Measurements from ENCODE around the gene ASH1L.
"Not testable (repeated sequence)": the region's sequence is repeated elsewhere in the genome, so short reads cannot be mapped to it uniquely, and the experiment has no call there.

Gene ASH1L

DNA sequence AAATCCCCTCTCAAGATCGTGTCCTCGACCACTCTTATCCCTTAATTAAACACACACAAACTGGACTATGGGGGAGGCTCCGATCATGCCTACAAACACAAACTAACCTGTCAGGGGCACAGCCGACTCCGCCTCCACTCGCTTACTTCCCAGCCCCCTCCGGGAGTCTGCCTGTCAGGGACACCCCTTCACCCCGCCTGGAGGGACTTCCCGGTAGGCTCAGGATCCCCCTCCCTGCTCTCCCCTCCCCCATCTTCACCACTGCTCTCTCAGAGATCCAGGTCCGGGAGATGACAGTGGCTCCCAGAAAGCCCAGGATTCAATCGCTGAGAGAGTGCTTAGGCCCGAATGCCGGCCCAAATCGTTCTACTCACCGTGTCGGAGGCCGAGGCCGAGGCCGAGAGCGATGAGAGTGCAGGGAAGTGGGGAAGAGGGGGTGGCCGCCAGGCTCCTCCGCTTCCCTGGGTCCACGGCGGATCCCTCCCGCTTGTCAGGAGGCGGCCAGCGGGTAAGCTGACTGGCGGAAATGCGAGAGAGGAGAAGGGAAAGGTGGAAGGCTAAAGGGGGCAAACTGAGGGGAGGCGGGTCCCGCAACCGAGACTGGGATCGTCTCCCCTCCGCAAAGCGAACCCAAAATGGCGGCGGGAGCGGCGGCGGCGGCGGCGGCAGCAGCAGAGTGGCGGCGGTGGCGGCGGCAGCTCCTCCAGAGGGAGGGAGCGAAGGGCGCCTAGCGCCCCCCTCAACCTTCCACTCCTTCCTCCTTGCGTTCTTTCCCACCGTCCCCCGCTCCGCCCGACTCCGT is 623 bp downstream of the ASH1L start:
- DNase-seq, result not testable (repeated sequence)

DNA sequence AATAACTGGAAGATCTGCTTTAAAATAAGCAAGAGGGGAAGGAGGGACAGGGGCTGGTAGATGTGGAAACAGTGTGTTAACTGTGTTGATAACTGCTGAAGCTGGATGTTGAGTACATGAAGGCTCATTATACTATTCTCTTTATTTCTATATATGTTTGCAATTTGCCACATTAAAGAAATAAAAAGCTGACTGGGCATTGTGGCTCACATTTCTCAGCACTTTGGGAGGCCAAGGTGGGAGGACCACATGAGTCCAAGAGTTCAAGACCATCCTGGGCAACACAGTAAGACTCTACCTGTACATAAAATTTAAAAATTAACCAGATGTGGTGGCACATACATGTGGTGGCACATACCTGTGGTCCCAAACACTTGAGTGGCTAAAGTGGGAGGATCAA is 6.7 kb downstream of the ASH1L start:
- no peak for DNase-seq

DNA sequence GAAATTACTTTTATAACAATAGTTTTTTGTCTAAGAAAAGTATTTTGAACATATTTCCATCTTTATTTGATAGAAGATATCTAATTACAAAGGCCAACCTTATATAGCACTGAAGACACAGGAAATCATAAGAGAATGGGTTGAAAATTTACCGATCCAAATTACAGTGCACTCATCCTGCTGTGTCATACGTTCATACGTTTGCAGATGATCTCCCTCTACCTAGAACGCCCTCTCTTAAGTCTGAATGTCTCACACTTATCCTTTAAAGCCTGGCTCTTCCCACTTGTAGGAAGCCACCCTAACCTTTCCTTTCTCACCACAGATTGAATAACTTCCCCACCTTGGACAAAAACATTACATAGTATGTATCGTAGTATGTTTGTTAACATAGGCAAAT is 9.3 kb downstream of the ASH1L start:
- DNase-seq, result no peak

DNA sequence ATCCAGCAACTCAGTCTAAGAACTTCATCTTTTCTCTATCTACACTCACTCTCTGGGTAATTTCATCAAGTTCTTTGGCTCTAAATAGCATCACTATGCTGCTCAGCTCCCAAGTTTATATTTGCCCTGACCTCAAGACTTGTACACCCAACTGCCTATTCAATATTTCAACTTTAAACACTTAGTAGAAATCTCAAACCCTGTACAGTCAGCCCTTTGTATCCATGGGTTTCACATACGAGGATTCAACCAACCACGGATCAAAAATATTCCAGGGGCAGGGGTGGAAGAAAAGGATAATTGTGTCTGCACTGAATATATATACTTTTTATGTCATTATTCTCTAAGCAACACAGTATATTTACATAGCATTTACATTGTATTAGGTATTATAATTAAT is 13.9 kb downstream of the ASH1L start:
- DNase-seq, result no peak

DNA sequence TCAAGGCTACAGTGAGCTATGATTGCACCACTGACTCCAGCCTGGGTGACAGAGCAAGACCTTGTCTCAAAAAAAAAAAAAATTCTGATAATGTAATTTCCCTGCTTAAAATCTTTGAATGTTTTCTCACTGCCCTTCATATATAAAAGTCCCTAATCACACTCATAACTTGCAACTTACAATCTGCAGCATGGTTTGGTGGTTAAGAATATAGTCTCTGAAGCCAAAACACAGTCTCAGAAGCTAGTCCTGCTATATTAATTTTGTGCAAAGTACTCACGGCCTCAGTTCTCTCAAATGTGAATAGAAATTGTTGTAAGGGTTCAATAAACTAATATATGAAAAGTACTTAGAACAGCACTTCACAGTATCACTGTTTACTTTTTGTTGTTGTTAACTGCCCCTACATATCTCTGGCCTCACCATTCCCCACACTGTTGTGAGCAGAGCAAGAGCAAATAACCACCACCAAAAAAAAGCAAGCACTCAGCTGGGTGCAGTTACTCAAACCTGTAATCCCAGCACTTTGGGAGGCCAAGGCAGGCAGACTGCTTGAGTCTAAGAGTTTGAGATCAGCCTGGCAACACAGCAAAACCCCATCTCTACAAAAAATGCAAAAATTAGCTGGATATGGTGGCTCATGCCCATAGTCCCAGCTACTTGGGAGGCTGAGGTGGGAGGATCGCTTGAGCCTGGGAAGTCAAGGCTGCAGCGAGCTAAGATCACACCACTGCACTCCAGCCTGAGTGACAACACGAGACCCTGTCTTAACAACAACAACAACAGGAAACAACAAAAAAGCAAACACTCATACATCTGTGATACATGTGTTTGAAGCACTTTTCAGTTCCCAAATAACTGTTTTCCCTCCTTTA is 22.4 kb downstream of the ASH1L start:
- DNase-seq, result no peak

DNA sequence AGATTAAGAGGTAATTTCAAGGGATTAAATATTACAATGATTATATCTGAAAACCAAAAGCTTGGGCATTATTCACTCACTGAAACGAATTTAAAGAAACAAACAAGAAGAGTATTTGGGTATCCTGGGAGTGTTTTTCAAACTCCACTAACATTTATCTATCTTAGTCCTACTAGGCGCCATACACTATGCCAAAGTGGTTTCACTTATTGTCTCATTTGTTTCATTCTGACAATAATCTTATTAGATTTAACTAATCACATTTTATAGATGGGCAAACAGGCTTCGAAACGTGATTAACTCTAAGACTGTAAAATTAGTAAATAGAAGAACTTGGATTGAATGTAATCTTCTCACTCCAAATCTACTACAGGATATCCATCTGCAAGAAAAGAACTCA is 25.4 kb downstream of the ASH1L start:
- DNase-seq, result no peak

DNA sequence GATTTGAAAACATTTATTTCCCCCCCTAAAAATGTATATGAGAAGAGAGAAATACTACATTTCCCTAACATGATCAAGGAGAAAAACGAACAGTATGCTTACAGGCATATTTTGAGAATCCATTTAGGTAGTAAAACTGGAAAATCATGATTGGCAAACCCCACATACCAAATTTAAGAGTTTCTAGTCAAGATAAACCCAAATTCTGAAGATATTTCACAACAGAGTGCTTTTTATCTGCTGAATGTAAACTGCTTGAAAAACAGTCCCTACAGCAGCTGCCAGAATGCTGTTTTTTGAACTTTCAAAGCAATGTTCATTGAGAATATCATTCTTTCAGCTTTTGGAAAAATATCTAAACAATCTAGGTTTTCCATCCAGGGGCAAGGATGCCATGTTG is 31.0 kb downstream of the ASH1L start:
- DNase-seq, result no peak

DNA sequence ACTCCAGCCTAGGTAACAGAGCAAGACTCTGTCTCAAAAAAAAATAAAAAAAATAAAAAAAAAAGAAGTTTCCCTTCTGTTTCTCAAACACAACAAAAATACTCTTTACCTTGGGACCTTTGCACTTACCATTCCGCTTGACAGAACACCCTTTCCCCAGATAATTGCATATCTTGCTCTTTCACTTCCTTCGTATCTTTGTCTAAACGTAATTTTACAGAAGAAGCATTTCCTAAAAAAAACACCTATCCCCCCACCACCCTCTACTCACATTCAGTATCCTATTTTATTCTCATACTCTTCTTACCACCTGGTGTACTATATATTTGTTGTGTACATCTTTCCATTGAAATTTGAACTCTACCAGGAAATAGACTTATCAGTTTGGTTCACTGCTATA is 32.7 kb downstream of the ASH1L start:
- DNase-seq, result no peak

DNA sequence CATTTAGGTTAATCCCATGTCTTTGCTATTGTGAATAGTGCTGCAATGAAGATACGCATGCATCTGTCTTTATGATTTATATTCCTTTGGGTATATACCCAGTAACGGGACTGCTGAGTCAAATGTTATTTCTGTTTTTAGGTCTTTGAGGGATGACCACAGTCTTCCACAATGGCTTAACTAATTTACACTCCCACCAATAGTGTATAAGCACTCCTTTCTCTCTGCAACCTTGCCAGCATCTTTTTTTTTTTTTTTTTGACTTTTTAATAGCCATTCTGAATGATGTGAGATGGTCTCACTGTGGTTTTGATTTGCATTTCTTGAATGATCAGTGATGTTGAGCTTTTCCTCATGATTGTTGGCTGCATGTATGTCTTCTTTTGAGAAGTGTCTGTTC is 33.5 kb downstream of the ASH1L start:
- no peak for DNase-seq

DNA sequence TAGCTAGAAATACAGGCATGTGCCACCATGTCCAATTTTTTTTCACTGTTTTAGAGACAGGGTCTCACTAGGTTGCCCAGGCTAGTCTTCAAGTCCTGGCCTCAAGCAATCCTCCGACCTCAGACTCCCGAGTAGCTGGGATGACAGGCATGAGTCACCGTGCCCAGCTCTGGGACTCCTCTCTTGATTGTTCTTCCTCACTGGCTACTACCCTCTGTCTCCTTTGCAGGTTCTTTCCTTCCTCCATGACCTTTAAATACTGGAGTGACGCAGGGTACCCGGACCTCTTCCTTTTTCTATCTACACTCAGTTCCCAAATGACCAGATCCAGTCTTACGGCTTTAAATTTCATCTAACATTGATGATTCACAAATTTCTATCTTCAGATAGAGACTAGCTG is 34.9 kb downstream of the ASH1L start:
- no peak for DNase-seq

DNA sequence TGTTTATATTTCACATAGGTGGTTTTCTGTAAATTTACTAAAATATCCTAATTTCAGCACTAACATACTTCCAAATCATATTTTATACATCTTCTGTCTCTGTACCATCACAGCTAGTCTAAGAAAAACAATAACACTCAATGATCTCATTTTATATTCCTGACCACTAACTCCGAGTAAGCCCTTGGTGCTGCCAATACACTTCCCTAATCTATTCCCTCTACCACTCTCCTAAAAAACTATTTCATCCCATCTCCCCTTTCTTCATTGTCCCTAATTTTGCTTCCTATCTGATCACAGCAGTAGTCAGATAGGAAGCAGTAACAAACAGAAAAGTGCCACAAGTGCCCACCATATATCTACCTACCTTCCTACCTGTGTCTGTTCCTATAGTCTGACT is 36.2 kb downstream of the ASH1L start:
- DNase-seq, result no peak

DNA sequence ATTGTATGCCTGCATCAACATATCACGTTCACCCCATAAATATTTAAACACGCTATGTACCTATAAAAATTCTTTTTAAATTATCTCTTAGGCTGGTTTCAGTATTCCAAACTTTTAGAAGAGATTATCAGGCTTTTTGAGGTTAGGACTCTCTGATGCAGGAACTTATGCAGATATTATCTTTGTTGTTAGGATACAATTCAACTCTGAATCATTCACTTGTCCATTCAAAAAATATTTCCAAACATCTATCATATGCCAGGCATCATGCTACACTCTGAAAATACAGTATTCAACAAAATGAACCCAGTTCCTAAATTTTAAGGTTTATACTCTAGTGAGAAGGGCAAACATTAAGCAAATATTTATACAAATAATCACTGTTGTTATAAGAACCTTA is 40.5 kb downstream of the ASH1L start:
- no peak for DNase-seq

DNA sequence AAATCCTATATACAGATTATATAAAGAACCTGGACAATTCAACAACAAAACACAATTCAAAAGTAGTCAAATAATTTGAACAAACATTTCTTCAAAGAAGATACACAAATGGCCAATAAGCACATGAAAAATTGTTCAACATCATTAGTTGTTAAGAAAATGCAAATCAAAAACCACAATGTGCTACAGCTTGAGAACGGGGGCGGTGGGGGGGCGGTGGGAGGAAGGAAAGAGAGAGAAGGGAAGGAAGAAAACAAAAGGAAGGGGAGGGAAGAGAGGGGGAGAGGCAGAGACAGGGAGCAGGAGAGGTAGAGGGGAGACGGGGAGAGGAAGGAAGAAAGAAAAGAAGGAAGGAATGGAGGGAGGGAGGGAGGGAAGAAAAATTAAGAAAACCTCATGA is 44.1 kb downstream of the ASH1L start:
- no peak for DNase-seq

DNA sequence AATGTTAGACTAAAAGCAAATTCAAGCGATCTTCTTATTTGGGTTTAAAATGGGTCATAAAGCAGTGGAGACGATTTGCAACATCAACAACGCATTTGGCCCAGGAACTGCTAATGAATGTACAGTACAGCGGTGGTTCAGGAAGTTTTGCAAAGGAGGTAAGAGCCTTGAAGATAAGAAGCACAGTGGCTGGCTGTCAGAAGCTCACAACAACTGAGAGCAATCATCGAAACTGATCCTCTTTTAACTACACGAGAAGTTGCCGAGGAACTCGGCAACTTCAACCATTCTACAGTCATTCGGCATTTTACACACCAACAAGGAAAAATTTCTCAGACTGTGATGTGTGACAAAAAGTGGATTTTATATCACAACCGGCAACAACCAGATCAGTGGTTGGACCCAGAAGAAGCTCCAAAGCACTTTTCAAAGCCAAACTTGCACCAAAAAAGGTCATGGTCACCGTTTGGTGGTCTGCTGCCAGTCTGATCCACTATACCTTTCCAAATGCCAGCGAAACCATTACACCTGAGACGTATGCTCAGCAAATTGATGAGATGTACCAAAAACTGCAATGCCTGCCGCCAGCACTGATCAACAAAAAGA is 47.9 kb downstream of the ASH1L start:
- DNase-seq, result no peak

DNA sequence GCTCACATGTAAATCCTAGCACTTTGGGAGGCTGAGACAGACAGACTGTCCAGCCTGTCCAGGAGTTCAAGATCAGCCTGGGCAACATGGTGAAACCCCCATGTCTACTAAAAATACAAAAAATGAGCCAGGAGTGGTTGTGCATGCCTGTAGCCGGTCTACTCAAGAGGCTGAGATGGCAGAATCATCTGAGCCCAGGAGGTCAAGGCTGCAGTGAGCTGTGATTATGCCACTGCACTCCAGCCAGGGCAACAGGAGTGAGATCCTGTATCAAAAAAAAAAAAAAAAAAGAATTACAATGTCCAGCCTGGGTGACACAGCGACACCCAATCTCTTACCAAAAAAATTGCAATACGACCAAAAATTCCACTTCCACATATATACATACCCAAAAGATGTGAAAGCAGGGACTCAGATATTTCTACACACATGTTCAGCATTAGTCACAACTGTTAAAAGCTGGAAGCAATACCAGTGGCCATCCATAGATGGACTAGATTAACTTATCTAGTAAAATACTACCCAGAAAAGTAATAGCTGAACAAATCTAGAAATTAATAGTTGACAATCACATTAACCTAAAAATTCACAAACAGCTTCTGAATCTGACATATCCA is 49.2 kb downstream of the ASH1L start:
- no peak for DNase-seq

DNA sequence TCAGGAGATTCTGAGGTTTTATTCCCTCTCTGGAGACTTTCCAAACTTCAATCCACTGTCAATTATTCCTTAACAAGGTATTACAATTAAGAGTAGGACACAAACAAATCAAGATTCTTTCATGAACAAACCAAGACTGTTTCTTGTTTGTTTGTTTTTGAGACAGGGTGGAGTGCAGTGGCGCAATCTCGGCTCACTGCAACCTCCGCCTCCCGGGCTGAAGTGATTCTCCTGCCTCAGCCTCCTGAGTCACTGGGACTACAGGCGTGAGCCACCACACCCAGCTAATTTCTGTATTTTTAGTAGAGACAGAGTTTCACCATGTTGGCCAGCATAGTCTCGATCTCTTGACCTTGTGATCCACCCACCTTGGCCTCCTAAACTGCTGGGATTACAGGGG is 51.2 kb downstream of the ASH1L start:
- not testable (repeated sequence) for DNase-seq

DNA sequence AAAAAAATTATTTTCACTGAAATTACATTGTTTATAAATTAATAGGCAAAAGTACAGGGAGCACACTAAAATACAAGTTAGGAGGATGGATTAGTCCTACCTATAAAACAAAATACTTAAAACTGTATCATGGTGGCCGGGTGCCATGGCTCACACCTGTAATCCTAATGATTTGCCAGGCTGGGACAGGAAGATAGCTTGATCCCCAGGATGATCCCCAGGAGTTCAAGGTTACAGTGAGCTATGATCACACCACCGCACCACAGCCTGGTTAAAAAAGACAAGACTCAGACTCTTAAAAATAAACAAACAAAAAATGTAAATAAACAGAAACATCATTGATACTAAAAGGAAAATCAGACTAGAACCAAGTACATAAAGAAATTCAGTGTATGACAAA is 53.5 kb downstream of the ASH1L start:
- no peak for DNase-seq

DNA sequence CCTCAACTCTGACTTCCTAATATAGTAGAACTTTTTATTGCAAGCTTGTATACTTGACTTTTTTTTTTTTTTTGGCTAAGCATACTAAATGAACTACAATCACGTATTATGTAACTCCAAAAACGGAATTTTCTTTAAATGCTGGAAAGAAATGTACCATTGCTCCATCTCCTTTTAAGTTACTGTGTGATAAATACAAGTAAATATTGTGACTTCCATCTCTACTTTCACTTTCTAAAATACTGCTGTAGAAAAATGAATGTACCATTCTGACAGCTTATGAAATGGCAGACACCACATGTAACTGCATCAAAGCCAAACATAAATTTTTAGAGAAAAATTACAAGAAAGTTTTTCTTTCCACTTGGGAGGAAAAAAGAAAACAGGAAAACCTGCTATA is 54.7 kb downstream of the ASH1L start:
- no peak for DNase-seq

DNA sequence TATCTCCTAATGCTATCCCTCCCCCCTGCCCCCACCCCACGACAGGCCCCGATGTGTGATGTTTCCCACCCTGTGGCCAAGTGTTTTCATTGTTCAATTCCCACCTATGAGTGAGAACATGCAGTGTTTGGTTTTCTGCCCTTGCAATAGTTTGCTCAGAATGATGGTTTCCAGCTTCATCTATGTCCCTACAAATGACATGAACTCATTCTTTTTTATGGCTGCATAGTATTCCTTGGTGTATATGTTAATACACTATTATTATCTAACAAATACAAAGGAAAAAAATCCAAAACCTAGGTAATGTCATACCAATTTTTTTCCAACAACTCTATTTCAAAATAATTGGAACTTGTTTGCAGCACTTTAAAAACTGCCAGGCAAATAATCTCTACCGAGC is 56.6 kb downstream of the ASH1L start:
- not testable (repeated sequence) for DNase-seq

DNA sequence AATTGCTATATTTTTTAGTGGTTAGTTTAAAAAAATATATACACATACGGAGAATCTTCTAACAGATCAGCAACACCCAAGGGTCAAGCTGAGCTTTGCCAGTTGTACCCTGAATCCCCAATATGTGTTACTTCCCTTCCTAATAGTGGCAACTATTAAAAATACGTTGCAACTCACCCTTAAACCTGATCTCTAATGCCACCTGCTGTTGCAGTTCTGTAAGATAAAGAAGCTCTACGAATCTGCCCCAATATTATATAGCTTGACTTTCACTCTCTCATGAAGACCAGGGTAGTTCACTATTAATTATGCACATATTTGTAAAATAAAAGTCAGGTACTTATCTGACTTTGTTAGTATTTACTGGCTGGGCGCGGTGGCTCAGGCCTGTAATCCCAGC is 58.4 kb downstream of the ASH1L start:
- peak; percentile 12 for DNase-seq

DNA sequence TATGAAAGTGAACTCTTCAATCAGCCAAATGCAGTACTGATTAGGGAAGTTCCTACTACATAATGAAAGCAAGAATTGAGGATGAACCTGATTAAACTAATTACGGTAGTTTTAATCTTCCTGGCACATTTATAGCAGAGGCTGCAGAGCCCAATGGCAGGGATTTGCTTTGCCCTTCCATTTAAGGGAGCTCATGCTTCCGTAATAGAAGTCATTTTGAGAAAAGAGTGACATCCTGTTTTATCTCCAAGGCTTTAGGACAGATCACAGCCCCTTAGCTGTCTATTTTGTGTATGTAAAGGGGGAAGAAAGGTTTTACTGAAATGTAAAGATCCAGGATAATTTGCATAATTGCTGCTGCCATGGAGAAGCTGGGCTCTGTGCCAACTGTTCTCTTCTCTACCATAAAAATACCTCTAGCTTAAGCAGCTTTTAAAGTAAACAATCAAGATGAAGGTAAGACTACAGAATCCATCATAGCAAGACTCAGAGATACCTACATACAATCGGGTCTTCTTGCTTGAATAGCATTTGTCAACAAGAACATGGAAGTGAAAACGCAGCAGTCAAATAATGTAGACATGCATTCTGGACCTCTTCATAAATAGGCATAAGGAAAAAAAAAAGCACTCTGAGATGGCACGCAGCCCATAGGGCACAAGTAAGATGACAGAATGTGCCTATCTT is 62.5 kb downstream of the ASH1L start:
- DNase-seq, result no peak

DNA sequence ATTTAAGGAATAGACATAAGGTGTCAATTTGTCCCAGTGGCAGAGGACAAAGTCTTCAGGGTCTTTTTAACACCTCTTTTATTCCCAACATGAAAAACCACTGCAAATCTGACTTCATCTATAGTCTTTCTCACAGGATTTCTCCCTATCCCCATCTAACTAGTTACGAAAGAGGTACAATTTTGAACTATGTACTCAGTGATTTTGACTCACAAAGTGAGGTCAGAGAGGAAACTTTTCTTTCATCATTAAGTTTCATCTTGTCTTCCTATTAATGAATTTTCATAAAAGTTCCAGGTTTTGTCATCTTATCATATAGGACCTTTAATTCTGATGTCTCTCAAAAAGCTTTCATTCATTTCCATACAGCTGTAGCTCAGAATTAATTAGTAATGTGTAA is 63.3 kb downstream of the ASH1L start:
- no peak for DNase-seq

DNA sequence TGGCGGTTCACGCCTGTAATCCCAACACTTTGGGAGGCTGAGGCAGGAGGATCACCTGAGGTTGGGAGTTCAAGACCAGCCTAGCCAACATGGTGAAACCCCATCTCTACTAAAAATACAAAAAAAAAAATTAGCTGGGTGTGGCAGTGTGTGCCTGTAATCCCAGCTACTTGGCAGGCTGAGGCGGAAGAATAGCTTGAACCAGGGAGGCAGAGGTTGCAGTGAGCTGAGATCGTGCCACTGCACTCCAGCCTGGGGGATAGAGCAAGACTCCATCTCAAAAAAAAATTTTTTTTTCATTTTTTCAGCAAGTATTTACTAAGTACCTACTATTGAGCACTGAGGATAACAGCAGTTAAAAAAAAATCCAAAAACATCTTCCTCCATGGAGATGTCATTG is 69.0 kb downstream of the ASH1L start:
- DNase-seq, result not testable (repeated sequence)
